HepG2 (cell line): ENCODE results near the gene HMGN4. TPM values are rescaled to one million over a fixed set of nuclear protein-coding genes. Genes with fewer than 3 reads are reported as not detected.

ENCODE experiments used
- AHR ChIP-seq: IDR thresholded peaks from 2 replicates; pipeline ENCODE4 v1.6.1; 2018; ENCODE audit warnings: missing genetic modification reagents, missing compliant biosample characterization
- DPF2 ChIP-seq: sonication (generic); formaldehyde crosslinking; IDR thresholded peaks from 2 replicates; pipeline ENCODE4 v1.4.0; 2020; ENCODE audit warnings: mild to moderate bottlenecking, low read depth, missing genetic modification reagents, borderline replicate concordance
- GTF2F1 ChIP-seq: fragments of 150-350 bp; IDR thresholded peaks from 2 replicates; pipeline ENCODE4 v1.6.1; 2014; ENCODE audit warnings: low read length
- KDM5B ChIP-seq: sonication (generic); formaldehyde crosslinking; IDR thresholded peaks from 2 replicates; pipeline ENCODE4 v1.4.0; 2020; ENCODE audit warnings: missing genetic modification reagents, mild to moderate bottlenecking, borderline replicate concordance
- LCORL ChIP-seq, 2 experiments: fragments of 450-650 bp in 1 of 2; sonication (generic) in 1 of 2; formaldehyde crosslinking in 1 of 2; IDR thresholded peaks; 2 replicates each; pipeline versions ENCODE4 v1.5.0 to v1.6.1; 2017 to 2020; ENCODE audit warnings: antibody characterized with exemption in 1 of 2, missing genetic modification reagents in 1 of 2
- PCBP2 ChIP-seq: fragments of 200-400 bp; formaldehyde crosslinking; optimal IDR thresholded peaks from 2 replicates; pipeline ENCODE3; 2018; ENCODE audit warnings: low read length, low read depth; ENCODE audit not compliant: poor library complexity, severe bottlenecking
- RERE ChIP-seq: IDR thresholded peaks from 2 replicates; pipeline ENCODE4 v1.6.1; 2016; ENCODE audit warnings: low read depth, missing genetic modification reagents, missing compliant biosample characterization
- SNAPC2 ChIP-seq: sonication (generic); formaldehyde crosslinking; IDR thresholded peaks from 2 replicates; pipeline ENCODE4 v1.8.1; 2022; ENCODE audit warnings: mild to moderate bottlenecking, missing genetic modification reagents
- SNAPC5 ChIP-seq: sonication (generic); formaldehyde crosslinking; IDR thresholded peaks from 2 replicates; pipeline ENCODE4 v1.8.1; 2023; ENCODE audit warnings: mild to moderate bottlenecking, missing genetic modification reagents, borderline replicate concordance
- ZBTB2 ChIP-seq: sonication (generic); formaldehyde crosslinking; IDR thresholded peaks from 2 replicates; pipeline ENCODE4 v1.8.0; 2022; ENCODE audit warnings: low read depth, missing genetic modification reagents
- ZNF142 ChIP-seq: sonication (generic); formaldehyde crosslinking; IDR thresholded peaks from 2 replicates; pipeline ENCODE4 v1.4.0; 2020; ENCODE audit warnings: missing genetic modification reagents
- ZNF710 ChIP-seq: sonication (generic); formaldehyde crosslinking; IDR thresholded peaks from 2 replicates; pipeline ENCODE4 v1.5.0; 2020; ENCODE audit warnings: mild to moderate bottlenecking, missing genetic modification reagents, borderline replicate concordance
- polyA plus RNA-seq, 8 experiments: library from polyadenylated mRNA; depleted of rRNA in 3 of 8; stranded (reverse) in 7 of 8; unstranded in 1 of 8; fragments of >200 nt; fragmentation: Illumina TruSeq in 4 of 8; extraction: Trizol in 4 of 8; gene quantifications; 2 replicates each; pipeline versions ENCODE4 v1.2.1 to v1.2.3, GENCODE V29; 2011 to 2016; ENCODE audit warnings: low read depth in 4 of 8, missing spikeins in 1 of 8, mixed read lengths in 1 of 8; ENCODE audit not compliant: insufficient read depth in 1 of 8
- total RNA-seq, 5 experiments: library from RNA; depleted of rRNA; stranded (reverse); fragments of >200 nt; fragmentation: Illumina TruSeq; extraction: Trizol; gene quantifications; 2 replicates each; pipeline ENCODE4 v1.2.3, GENCODE V29; 2016; ENCODE audit warnings: low read depth in 1 of 5

The HMGN4 gene
- total and polyA plus RNA-seq, 2 of the 13 experiments (the other 11 are each of a cell fraction or from before 2014, with no cell fraction given): 39.9 to 52.1 TPM

- TF ChIP-seq ZNF142 (CRISPR knock-in tag) (peak; percentile 54; the same call in 1 of the 2 replicates), SNAPC2 (no peak), RERE (CRISPR knock-in tag) (no peak), PCBP2 (no peak), ZNF710 (CRISPR knock-in tag) (no peak; the same call in 1 of the 2 replicates), LCORL (IDR thresholded peaks at IDR 0.05) (no peak), LCORL (CRISPR knock-in tag; IDR thresholded peaks at IDR 0.05) (no peak), GTF2F1 (no peak), SNAPC5 (CRISPR knock-in tag) (no peak), DPF2 (CRISPR knock-in tag) (no peak), ZBTB2 (CRISPR knock-in tag) (0 out of 2 replicates have a peak, but pooled peaks have one; percentile 3), AHR (CRISPR knock-in tag) (no peak), KDM5B (CRISPR knock-in tag) (no peak)
Observed at GRCh38 chr6:26553635-26554446, 15.7 kb downstream of the HMGN4 start (continued).
